NCI-H1417 treated with DMSO at 0.1 percent for 48 hours (cell line): ENCODE results near the gene ZDHHC11B.
"Not testable (repeated sequence)": the region's sequence is repeated elsewhere in the genome, so short reads cannot be mapped to it uniquely, and the experiment has no call there.

Experiments
- DNase-seq: peaks from one replicate; lab custom pipeline; 2025; lab: John Stamatoyannopoulos, UW

ZDHHC11B gene

GRCh38 chr5:753567-754142 lies 30.9 kb downstream of the ZDHHC11B start:
- not testable (repeated sequence) for DNase-seq

DNA sequence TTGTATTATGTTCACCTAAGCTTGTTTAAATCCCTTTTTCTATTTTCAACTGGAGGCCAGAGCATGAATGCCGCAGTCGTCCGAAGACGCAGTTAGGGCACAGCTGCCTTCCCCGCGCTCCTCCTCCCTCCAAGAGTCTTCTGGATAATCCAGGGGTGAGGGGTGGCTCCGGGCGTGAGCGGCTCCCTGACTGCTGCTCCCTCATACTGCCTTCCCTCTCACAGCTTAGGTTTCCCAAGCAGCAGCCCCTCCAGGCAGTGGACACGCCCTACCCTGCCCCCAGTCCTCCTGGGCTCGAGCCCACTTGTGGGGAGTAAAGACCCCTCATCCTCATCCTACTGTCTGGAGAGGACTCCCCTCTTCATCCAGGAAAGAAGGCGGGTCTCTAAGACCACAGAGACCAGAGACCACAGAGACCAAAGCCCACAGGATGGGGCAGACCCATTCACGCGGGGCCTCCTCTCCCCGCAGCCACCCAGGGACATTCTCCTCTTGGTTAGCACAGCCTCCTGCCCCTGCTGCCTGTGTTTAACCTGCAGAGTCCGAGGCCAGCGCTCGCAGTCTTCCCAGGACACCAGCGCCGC lies 31.9 kb downstream of the ZDHHC11B start:
- not testable (repeated sequence) for DNase-seq

- not testable (repeated sequence) for DNase-seq
Measured at GRCh38 chr5:751992-752391, 32.5 kb downstream of the ZDHHC11B start.

- DNase-seq: no peak
Measured at GRCh38 chr5:751496-751895, 33.0 kb downstream of the ZDHHC11B start.

DNA sequence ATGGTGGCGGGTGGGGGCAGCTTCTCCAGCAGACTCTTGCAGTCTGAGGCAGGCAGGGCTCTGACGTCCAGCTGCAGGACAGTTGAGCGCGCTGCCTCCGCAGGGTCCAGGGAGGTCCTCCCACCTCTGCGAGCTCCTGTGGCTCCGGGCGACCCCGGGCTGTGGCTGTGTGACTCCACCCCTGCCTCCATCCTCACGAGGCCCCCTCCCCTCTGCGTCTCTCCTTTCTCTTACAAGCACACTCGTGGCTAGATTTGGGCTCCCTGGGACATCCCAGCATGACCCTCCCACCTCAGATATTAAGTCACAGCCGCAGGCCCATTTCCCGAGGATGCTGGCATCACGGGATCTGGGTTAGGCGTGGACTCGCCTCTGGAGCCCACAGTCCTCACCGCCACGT lies 34.3 kb downstream of the ZDHHC11B start:
- DNase-seq: not testable (repeated sequence)

GRCh38 chr5:749101-749670 lies 35.3 kb downstream of the ZDHHC11B start:
- DNase-seq: no peak

DNA sequence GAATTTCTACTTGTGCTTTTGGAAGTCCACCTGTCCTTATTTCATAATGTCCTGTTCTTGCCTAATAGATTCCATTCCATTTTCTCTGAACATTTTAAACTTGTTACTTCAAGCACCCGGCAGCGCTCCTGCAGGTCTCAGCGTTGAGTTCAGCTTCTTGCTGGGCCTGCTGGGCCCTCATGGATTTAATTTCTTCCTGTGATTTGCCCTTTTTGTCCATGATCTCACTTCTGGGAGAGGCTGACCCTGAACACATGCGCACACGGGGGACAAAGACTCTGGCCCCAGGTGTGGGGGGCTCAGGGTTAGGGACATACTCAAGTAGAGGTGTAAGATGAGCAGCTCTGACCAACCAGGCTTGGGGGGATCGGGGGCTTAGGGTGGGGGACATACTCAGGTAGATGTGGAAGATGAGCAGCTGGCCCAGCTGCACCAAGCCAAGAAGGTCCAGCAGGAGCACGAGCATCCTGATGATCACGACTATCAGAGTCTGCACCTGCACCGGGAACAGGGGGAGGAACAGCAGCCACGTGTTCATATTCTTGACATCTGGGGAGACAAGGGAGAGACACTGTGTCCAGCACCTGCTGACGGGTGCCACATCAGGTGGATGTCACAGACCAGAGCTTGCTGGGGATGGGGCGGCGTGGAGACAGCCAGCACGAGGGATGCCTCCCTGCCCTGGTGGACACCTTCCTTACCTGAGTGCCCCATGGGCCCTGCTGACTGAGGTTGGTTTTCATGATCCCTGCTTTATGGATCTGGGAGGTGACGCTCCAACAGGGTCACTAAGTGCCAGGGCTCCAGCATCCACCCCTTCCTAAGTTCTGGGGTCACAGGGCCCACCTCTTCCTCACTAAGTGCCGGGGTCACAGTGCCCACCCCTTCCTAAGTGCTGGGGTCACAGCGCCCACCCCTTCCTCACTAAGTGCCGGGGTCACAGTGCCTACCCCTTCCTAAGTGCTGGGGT lies 36.2 kb downstream of the ZDHHC11B start:
- not testable (repeated sequence) for DNase-seq

DNA sequence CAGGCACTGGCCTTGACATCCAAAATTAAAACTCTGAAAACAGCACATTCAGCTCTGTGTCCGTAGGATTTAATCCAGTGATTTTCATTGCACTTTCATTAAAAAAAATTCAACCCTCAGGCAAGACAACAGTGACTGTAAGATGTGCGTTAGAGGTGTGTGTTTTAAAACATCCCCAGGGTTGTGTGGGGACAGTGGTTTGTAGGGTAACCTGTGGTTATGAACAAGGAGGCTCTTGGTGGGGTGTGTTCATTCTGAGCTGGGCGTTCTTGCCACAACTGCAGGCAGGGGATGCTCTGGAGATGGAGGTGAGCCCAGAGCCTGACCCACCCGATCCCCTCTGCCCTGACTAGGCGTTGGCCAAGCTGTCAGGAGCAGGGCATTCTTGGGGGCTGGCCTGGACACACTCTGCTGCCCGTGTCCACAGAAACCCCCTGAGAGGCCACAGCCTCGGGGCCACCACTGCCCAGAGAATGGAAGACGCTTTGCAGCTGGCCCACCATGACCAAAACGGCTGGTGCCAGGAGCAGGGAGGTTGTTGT lies 37.2 kb downstream of the ZDHHC11B start:
- DNase-seq: not testable (repeated sequence)

DNA sequence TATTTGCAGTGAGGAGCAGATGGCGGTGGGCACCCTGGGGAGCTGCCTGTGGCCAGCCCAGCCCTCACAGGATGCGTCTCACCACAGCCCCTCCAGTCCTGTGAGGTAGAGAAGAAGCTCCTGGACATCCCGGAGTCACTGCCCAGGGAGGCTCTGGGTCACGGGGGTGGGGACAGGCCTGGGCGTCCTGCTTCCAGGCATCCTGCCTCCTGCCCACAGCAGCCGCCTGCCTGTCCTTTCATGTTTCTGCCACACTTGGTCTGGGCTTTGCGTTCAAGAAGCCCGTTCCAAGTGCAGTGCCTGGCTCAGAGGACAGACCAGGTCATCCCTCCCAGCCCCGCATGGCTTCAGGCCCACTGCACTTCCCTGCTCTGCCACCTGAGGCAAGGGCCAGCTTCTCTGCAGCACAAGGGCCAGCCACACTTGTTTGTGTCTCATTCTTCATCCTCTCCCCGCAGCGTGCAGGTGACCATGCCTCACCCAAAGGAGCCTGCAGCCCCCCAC lies 38.2 kb downstream of the ZDHHC11B start:
- DNase-seq: no peak

DNA sequence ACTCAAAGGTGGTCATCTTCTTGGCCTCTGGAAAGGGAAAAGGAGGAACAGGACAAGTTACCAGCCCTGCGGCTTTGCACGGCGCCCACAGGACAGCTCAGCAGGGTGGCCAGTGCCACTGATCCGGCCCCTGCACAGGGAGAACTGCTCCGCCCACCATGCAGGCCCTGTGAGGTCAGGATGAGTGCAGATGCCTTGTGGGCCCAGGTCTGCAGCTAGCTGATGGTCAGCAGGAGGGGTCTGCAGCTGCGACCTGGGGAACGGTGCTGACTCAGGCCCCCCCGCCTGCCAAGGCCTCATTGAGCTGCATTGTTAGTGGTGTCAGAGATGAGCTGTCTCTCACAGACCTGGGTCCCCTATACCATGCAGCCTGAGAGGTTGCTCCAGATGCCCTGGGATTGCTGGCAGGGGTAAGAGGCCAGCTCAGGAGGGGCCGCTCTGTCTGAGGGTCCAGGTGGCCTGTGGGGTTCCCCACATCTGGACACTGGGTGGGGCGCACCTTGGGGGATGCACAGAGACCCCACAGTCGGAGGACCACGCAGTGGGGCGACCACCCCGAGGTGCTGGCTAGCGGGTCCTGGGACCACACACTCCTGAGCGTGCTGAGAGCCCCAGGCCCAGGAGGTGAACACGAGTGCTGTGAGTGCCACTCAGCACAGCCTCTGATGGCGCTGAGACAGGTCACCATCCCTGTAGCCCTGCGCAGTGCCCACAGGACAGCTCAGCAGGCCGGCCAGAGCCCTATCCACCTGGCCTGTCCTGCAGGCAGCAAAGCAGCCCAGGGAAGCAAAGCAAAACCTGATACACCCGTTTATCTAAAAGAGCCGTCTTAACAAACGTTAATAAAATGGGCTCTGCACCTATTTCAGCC lies 39.0 kb downstream of the ZDHHC11B start:
- not testable (repeated sequence) for DNase-seq

GRCh38 chr5:743696-744404 lies 40.7 kb downstream of the ZDHHC11B start:
- not testable (repeated sequence) for DNase-seq

GRCh38 chr5:742276-742675 lies 42.3 kb downstream of the ZDHHC11B start:
- not testable (repeated sequence) for DNase-seq

DNA sequence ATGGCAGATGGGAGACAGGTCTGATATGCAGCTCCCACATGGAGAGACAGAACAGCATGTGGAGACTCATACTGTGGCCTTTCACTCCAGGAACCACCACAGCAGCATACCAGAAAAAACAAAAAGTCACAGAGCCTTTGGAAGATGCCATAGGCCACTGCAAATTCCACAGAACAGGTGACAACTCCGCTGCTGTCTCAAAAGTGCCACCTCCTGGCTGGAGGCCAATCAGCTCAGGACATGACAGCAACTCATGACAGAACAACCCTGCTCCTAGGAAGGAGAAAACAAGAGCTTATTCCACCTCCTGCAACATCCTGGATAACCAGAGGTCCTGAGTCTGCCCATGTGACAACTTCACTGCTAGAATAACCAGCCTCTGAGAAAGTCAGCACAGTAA lies 50.4 kb downstream of the ZDHHC11B start:
- not testable (repeated sequence) for DNase-seq

DNA sequence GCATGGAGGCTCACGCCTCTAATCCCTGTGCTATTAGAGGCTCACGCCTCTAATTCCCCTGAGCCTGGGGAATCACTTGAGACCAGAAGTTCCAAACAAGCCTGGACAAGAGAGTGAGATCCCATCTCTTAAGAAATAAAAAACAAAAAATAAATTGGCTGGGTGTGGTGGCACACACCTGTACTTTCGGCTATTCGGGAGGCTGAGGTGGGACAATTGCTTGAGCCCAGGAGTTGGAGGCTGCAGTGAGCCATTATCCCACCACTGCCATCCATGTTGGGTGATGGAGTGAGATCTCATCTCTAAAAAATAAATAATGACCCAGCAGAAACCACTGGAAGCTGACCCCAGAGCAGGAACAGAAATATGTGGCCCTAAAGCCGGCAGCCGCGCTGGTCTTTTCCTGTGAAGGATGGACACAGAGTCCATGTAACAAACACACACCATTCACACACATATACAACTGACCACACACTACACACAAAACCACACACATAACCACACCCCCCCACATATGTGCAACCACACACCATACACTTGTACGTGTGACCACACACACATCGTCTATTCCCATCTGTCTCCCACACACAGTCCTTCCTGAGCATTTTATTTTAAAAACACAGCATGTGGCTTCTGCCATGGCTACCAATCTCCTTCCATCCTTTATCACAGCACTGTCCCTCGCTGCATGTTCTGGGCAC lies 51.6 kb downstream of the ZDHHC11B start:
- DNase-seq: not testable (repeated sequence)

- DNase-seq: not testable (repeated sequence)
Measured at GRCh38 chr5:729225-729624, 55.3 kb downstream of the ZDHHC11B start.

DNA sequence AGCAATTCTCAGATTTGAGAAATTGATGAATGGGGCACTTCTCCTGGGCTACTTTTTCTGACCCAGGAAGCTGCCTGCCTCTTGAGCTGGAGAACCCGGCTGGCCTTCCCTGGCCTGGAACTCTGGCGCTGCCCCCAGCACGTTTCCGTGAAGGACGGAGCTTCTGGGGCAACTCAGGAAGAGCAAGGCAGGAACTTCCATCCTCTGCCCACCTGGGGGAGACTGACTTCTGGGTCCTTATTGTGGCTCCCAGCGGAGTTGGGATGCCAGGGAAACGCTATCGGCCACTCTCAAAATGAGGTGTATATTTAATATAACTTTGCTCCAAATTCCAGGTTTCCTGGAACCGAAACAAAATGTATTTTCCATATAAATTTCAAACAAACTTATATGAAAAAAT lies 57.4 kb downstream of the ZDHHC11B start:
- DNase-seq: not testable (repeated sequence)

- not testable (repeated sequence) for DNase-seq
Measured at GRCh38 chr5:723865-724264, 60.7 kb downstream of the ZDHHC11B start.

DNA sequence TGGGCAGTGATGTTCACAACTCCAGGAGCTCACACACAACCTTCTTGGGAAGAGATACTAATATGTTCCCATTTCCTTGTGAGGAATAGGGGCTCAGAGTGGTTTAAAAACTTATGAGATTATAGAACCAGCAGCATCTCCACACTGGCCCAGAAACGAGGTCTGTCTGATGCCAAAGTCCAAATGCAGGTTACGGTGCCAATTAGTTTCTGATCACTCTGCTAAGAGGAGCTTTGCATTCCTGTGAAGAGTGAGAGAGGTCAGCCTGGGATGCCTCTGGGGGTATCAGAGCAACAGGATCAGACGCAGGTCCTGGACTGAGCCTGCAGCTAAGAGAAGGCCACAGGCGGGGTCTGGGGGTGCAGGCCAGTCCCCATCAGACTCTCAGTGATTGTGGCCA lies 61.2 kb downstream of the ZDHHC11B start:
- not testable (repeated sequence) for DNase-seq

DNA sequence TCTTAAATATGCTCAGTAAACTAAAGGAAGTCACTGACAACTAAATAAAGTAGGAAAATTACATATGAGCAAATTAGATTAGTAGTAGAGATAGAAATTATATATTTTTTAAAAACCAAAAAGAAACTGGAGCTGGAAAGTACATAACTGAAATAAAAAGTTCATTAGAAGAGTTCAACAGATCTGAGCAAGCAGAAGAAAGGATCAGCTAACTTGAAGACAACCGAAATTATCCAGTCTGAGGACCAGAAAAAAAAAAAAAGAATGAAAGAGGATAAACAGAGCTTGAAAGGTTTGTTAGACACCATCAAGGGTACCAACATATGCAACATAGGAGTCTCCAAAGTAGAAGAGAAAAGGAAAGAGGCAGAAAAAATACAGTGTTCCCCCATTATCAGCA lies 65.2 kb downstream of the ZDHHC11B start:
- DNase-seq: not testable (repeated sequence)

DNA sequence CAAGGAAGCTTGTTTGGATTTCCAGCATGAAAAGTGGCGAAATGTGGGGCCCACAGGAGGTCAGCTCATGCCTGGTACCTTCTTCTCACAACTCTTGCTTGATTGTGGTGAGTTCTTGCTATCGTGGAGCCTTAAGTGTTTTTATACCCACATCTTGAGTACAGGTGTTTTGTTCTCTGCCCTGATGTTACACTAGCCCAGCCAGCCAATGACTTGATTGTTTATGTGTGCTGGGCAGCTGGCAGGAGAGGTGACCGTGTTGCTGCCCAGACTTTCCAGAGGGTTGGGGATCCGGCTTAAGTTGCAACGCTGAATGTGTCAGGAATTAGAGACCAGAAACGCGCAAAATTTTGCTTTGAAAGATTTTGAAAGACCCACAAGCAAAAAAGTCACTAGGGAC lies 67.4 kb downstream of the ZDHHC11B start:
- DNase-seq: no peak
